ENCODE data around the gene SYNPO.

SYNPO gene

DNA sequence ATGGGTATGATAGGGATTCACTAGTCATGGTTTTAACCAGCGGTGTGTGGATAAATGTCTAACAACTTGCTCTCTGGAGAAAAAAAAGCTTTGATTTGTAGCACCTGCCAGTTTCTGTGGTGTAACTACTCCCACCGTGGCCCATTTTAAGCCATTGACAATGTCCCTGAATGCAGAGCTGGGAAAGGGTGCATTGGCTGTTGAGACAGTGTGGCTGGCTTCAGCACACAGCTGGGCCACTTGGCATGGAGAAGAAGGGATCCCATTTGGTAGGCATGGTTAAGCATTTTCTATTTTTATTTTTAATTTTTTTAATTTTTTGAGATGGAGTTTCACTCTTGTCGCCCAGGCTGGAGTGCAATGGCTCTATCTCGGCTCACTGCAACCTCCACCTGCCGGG lies 31.5 kb upstream of the SYNPO start:
- no peak for DNase-seq (ENCODE audit: low spot score)

DNA sequence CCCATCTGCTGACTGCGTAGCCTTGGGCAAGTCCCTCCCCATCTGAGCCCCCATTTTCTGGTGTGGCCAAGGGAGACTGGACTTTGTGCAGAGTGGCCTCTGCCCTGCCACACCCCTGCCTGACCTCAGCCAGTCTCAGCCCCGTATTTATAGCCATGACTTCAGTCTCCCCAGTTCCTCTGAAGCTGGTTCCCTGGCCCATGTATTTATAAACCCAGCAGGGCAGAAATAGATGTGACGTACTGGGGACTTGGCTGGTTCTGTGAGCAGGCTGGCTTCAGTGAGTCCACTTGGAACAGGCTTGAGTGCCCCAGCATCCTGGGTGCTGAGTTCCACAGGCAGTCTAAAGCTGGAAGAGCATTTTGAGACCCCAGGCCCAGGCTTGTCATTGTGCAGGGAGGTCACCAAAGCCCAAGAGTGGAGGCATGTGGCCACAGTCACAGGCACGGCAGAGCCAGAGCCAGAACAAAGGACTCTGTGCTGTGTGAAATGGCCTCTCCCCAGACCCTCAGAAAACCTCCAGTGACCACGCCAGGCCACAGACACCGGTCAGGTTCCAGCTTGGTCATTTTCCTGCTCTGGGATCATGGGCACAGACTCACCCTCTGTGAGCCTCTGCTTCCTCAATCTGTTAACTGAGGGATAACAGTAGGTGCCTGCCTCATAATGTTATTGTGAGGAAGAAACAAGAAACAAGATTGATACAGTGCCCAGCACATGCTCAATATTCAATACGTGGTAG lies 30.4 kb upstream of the SYNPO start:
- DNase-seq (ENCODE audit: low spot score): no peak

DNA sequence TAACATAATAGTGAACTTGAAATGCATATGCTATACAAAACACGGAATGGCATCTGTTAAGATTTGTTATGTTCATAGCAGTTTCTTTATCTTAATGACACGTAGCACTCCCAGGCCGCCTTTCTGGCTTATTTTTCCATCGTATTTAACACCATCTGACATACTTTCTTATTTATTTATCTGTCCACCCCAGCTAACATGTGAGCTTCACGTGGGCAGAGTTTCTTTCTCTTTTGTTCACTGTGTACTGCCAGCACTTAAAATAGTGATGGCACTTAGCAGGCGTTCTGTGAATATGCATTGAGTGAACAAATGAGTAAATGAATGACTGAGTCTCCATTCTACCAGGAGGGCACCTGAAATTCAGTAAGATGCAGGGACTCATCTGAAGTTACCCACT lies 29.4 kb upstream of the SYNPO start:
- DNase-seq (ENCODE audit: low spot score): no peak

DNA sequence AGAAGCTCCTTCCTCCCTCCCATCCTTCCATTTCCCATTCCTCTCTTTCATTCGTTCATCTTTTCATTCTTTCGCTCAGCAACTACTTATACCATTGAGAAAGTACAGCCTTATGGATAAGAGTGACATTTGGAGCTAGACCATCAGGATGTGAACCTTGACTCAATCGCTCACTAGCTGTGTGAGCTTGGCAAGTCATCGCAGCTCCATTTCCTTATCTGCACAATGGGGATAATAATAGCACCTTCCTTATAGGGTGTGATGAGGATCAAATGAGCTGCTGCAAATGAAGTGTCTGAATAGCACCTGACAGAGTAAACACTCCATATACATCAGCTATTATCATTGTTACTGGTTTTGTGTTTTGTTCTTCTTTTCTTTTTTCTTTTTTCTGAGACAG lies 28.1 kb upstream of the SYNPO start:
- DNase-seq (ENCODE audit: low spot score): no peak

DNA sequence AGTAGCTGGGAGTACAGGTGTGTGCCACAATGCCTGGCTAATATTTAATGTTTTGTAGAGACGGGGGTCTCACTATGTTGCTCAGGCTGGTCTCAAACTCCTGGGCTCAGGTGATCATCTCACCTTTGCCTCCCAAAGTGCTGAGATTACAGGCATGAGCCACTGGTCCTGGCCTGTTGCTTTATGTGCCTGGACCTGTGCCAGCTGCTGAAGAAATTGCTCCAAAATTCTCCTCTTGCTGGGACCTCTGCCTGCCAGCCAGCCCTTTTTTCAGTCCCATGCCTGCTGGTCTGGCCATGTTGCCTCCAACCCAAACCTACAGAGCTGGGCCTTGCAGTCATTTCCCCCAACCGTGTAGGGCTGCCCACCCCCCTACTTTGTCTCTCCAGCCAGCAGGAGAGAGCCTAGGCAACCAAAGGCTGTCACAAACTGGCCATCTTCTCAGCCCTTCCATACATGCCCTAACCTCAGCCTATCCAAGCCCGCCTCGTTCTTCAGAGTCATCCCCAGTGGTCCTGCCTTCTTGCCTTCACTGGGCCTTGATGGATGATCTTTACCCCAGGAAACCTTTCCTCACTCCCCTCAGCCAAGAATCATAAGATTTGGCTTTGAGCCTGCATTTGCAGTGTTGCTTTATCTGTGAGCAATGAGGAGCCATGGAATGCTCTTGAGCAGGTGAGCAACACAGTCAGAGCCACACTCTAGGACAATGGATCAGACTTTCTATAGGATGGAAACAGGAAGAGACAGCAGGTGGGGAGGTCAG lies 27.4 kb upstream of the SYNPO start:
- no peak for DNase-seq (ENCODE audit: low spot score)

DNA sequence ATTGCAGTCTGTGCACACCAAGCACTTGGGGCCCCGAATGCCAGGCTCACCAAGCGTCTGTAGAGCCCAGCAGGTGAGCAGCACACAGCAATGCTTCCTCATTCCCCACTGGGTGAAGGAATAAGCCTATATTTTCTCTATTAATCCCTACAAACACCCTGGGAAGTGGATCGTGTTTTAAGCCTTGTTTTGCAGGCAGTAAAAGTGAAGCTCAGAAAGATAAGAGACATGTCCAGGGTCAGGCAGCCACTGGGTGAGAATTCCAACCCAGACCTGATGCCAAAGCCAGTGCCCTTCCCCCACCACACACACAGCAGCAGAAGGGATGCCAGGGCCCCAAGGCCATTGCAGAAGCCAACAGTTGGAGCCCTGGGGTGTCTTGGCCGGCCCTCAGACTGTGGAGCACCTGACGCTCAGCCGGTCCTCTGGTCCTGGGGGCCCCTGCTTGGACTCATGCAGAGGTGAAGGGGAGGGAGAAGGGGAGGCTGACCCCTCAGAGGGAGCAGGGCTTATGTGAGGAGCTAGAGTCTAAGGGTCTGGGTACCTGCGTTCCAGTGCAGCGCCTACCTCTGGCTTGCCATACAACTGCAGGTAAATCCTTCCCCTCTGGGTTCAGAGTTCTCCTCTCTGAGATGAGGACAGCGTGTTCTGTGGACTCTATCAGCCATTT lies 26.3 kb upstream of the SYNPO start:
- DNase-seq (ENCODE audit: low spot score): no peak

DNA sequence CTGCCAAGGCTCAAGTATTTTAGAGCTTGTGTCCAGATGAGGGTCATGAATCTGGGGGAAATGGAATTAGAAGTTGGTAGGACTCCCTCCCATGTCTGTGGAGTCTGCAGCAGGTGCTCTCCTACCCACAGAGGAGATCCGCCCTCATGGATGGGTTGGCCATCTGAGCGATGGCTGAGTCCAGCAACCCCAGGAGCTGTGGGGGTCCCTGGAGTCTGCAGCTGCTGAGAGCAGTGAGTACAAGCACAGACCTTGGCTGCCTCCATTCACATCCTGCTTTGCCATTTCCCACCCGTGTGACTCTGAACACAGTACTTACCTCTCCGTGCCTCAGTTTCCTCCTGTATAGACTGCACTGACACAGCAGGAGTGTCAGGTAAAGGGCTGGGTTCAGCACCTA lies 25.8 kb upstream of the SYNPO start:
- no peak for DNase-seq (ENCODE audit: low spot score)

DNA sequence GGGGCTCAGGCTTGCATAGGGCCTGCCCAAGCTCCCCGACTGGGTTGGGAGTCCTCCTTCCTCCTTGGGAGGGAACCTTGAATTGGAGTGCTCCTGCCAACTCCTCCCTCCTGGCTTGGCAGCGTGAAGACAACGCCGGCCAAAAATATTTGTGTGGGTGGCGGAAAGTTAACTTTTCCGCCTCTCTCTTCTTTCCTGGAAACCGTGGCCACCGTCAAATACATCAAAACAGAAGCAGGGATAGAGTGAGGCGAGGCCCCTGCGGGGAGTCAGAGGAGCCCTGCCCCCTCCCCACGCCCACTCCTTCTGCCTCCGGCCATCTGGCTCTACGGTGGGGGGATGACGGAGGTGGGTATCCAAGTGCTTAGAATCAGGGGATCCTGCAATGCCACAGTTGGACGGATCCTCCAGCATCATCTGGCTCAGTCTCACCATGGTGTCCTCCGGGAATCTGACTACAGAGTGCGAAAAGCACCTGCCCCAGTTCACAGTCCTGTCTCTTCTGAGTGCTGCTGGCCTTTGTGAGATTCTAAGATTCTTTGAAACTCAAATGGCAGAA lies 25.2 kb upstream of the SYNPO start:
- no peak for DNase-seq (ENCODE audit: low spot score)

DNA sequence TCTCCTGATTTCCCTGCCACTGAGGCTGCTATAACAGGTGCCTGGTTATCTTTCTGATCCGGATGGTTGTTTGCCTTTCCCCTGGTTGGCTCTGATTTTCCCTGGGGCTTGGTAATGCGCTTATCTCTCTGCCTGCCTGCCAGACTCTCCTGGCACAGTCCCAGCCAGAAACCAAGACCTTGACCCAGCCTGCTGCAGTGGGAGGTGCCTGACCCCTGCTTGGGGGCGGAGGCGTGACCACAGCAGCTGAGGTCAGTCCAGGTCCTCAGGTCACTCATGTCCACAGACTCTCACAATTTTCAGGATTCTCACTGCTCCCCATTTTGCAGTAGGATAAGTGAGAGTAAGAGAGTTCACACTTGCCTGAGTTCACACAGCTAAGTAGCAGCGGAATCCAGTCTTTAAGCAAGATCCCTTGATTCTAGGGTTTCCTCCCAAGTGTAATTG lies 24.4 kb upstream of the SYNPO start:
- DNase-seq (ENCODE audit: low spot score): no peak

DNA sequence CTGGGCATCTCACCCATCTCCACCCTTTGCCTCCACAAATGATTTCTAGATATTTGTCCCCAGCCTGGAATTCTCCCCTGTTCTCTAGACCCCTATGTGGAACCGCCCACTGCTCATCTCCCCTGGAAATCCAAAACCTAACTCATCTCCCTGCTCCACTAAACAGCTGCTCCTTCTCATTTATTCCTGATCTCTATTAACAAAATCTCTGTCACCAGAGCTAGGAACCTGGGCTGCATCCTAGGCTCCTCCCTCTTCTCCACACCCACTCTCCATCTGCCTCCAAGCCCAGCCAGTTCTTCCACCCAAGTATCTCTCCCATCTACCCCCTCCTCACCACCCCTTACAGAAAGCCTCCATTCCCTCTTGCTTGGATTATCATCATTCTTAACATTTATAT lies 24.0 kb upstream of the SYNPO start:
- no peak for DNase-seq (ENCODE audit: low spot score)

DNA sequence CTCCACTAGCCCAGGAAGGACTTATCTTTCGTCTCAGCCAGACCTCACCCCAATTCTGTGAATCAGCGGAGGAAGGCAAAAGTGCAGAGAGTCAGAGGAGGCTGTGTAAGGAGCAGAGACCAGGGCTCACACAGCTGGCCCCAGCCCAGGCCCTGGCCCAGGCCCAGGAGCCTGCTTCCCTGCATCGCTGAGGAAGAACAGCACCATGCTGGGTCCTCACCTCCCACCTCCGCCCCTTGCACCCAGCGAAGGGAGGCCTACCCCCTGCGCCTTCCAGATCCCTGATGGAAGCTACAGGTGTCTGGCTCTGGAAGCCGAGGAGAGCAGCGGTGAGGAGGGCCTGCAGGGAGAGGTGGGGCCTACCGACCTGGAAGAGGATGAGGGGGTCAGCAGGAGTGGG lies 22.3 kb upstream of the SYNPO start:
- no peak for DNase-seq (ENCODE audit: low spot score)

DNA sequence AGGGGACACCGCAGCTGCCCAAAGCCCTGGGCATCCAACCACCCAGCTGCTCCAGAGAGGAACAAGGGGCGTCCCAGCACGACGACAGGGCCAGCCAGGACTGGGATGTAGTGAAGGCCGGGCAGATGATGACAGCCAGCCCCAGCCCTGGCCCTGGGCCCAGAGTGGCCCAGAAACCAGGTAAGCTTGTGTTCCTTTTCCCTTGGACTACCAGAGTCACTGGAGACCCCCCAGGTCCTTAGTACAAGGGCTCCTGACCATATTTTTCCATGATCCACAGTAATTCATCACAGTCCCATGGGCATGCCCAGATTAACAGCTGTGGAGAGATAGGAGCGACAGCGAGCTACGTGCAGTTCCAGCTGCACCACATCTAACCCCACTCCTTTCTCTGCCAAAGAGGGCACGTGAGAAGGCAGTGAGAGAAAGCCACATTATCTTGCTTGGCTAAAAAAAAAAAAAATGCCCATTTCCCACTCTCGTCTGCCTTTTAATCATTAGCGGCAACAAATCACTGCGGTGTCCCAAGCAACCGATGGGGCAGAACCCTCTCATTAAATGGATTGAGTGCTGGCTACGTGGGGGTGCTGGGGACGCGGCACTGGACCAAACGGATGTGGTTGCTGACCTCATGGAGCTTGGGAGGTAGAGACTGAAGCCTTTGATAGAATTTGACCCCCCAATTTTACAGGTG lies 21.7 kb upstream of the SYNPO start:
- no peak for DNase-seq (ENCODE audit: low spot score)

DNA sequence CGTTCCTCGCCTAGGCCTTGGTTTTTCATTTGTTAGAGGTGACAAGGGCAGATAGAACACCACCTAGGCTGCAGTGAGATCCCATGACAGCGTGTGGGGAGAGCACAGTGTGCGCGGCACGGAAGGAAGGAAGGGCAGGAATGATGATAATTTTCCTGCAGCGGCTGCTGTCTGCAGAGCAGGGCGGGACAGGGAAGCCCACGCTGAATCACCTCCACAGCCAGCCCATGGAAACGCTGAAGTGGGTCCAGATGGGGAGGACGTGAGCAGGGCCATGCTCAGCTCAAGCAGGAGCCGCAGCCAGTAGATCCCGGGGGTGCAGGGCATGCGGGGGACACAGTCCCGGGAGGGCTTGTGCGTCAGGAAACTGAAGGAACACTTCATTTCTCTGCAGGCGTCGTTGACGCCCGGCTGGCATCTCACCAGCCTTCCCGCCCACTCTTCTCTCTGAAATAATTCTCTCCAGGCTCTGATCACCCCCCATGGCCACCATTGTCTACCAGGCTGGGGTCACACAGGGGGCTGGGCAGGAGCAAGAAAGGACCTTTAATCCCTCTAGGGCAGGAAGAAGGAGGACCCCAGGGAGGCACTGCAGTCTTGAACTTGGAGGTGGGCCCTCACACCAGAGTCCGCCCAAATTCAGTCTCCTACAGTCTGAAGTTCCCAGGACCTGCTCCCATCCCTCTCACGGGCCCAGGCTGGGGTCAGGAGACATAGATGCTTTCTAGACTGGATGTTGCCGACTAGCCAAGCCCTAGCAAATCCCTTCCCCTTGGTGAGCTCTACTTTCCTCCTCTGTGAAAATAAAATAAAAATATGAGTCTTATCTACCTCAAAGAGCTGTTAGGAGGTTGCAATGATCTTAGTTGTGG lies 20.9 kb upstream of the SYNPO start:
- DNase-seq (ENCODE audit: low spot score): no peak

DNA sequence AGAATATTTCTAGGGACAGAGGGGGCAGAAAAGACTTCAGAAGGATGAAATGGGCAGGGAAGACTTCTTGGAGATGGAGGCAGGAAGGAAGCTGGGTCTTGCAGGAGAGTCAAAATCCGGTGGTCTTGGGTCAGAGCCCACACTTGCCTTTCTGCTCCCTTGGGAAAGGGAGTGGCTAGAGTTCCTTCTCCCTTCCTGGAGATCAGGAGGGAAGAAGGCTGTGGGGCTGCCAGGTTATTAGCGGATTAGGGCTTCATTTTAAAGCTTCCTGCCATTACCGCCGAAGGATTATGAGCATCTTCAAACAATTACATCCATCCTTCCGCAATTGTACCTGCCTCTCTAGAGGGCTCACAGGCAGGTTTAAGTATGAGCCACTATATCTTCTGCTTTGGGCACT lies 19.2 kb upstream of the SYNPO start:
- no peak for DNase-seq (ENCODE audit: low spot score)

DNA sequence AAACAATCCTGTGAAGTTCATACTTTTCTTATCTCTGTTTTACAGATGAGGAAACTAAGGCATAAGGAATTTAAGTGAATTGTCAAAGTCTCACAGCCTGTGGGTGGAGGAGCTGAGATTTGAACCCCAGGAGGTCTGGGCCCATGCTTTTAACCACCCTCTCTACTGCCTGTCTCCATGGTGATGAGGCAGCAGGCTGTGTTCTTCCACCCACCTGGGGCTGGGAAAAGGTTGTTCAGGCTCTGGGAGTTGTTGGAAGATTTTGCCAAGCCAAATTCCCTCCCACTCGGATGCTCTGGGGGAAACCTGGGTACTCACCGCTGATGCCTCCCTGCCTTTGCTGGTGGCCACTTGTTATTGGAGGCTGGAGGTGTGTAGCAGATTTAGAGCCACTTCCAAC lies 18.3 kb upstream of the SYNPO start:
- DNase-seq (ENCODE audit: low spot score): no peak

DNA sequence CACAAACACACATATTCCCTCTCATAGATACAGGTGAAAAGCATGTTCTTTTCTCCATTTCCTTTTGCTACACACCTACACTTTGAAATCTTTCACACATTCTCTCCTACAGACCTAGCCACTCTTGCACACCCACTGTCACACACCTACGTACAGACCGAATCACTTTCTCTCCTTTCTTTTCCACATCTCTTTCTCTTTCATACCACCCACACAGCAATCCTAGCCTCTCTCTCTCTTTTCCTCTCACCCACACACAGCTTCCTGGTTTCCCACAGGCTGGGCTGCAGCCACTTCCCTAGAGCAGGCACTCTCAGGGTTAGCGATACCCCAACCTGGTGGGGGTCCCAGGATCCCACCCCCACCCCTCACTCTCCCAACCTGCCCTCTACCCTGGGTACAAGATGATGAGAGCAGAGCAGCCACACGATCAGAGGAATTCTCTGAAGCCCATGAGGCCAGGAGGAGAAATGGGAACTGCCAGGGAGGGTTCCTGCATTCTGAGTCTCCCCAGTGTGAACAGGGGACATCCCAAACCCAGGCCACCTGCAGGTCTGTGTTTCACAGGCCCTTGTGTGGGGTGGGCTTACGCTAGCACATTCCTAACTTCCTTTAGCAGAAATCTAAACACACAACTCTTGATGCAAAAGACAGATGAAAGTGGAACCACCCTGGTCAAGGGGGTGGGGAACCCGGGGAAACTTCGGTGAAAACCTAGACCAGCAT lies 17.1 kb upstream of the SYNPO start:
- DNase-seq (ENCODE audit: low spot score): no peak

DNA sequence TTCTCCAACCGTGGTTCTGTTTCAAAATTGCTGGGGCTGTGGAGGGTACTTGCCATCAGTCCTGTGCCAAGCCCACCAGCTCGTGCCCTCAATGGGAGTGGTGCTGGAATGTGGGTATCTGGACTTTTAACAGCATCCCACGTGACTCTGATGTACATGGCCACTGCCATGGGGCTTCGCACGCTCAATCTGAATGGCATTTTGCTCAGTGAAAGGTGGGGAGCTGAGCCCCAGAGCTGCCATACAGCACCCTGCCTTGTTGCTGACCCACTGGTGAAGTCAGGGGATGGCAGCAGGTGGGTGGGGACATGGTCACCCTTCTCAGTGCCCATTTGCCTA lies 16.6 kb upstream of the SYNPO start:
- DNase-seq (ENCODE audit: low spot score): no peak

DNA sequence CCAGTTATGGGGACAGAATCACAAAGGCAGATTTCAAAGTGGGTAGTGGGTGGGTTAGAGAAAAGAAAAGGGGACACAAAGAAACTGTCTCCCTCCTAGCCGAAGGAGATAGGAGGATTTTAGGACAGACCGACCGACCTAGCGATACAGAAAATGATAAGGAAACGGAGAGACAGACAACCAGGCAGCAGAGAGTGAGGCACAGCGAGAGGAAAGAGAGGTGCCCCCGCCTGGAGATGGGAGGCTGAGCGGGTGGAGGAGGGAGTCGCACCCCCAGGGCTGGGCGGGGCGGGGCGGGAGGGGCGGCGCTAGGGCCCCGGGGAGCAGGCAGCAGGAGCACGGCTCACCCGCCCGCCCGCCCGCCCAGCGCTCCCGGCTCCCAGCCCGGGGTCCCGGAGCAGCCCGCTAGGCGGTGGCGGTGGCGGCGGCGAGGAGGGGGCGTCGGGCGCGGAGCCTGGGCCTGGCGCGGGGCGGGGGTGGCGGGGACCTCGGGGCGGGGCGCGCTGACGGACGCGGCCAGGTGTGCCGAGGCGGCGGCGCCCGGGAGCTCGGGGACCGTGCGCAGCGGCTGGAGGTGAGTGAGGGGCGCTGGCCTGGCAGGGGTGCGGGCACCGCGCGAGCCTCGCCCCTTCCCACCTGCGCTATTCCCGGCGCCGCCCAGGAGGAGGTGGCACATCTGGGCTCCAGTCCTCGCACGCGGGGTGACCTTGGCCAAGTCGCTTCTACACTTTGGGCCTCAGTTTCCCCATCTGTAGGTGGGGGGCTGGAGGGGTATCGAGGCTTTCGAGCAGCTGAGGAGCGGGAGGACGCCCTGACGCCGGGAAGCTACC lies 15.9 kb upstream of the SYNPO start:
- peak; percentile 17 for DNase-seq (ENCODE audit: low spot score)

DNA sequence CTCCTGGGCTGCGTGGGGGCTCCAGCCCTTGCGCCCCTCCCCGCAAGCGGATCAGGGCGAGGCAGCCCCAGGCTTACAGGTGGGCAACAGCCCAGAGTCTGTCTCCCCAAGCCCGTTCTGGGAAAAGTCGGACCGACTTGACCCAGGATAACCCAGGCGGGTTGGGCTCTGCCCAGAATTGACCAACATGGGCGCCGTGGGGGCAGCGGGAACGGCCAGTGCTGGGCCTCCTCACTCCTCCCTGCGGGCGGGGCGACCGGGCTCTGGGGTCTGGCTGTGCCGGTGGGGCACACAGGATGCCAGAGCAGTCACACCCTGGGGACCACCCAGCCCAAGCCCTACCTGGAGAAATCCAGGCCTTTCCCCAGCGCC lies 15.3 kb upstream of the SYNPO start:
- DNase-seq (ENCODE audit: low spot score): no peak

Measured in CD4-positive, alpha-beta T cell treated with Interleukin-2 at 100 ng/mL for 4 hours (primary cell).